GM23248 (cell line): Measurements from ENCODE around the gene CCS.

Experiments used
- EZH2 ChIP-seq: fragments of 200-600 bp; sonication (generic); IDR thresholded peaks from 2 replicates; pipeline ENCODE4 v1.6.1; 2018; ENCODE audit warnings: antibody characterized with exemption, mild to moderate bottlenecking; ENCODE audit not compliant: insufficient read depth, poor library complexity, severe bottlenecking
- EZH2phosphoT487 ChIP-seq: fragments of 200-600 bp; sonication (generic); IDR thresholded peaks from 2 replicates; pipeline ENCODE4 v1.6.1; 2018; ENCODE audit warnings: antibody characterized with exemption, moderate library complexity, mild to moderate bottlenecking, low read depth; ENCODE audit not compliant: insufficient read depth

- TF ChIP-seq EZH2, result no peak
- no peak for TF ChIP-seq EZH2phosphoT487
Measured at GRCh38 chr11:66568124-66568916, 24.7 kb upstream of the CCS start, which contains the start of gene CTSF.
